ENCODE data around the gene PHETA1. TPM values are rescaled to one million over a fixed set of nuclear protein-coding genes. Genes with fewer than 3 reads are reported as not detected.
"Not testable (repeated sequence)": the region's sequence is repeated elsewhere in the genome, so short reads cannot be mapped to it uniquely, and the experiment has no call there.

Gene PHETA1
- total RNA-seq, 1 donor from 2014 or later, result 16.5 TPM

GRCh38 chr12:111352296-111352993 is 16.4 kb downstream of the PHETA1 start:
- no peak for DNase-seq (ENCODE audit: extremely low read depth, low read depth, low spot score)

- no peak for DNase-seq (ENCODE audit: extremely low read depth, low read depth, low spot score)
Measured at GRCh38 chr12:111351026-111351425, 17.9 kb downstream of the PHETA1 start.

DNA sequence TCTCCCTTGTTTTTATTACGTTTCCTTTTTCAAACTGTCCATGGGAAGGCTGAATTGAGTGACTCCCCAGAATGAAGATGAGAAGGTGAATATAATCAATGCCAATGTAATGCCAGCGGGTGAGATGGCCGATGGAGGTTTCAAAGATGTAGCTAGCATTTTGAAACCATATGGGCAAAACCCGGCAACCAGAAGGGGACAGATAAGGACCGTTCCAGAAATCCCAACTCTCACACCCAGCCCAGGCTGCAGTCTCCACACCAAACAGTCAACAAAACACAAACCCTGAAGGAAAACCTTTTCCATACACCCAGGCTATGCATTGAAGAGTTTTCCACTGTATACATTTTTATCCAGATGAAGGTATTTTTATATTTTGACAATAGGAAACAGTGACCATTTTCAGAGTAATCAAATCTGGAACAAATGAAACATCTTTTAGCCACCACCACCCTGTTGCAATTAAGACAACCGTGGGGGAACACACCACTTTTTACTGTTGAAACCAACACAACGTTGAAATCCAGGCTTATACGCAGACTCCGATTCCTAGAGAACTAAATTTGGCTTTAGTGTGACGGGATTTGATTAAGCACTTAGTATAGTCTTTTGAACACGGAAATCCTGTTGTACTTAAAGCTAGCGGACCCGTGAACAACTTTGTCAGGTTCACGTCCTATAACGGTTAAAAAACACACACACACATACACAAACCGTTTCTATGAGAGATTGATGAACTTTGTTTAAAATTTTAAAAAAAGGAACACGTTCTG is 19.0 kb downstream of the PHETA1 start:
- DNase-seq (ENCODE audit: extremely low read depth, low read depth, low spot score), result no peak

- DNase-seq (ENCODE audit: extremely low read depth, low read depth, low spot score), result no peak
Measured at GRCh38 chr12:111349101-111349747, 19.7 kb downstream of the PHETA1 start.

GRCh38 chr12:111347891-111348644 is 20.8 kb downstream of the PHETA1 start:
- no peak for DNase-seq (ENCODE audit: extremely low read depth, low read depth, low spot score)

GRCh38 chr12:111344254-111344875 is 24.5 kb downstream of the PHETA1 start:
- DNase-seq (ENCODE audit: extremely low read depth, low read depth, low spot score), result no peak

DNA sequence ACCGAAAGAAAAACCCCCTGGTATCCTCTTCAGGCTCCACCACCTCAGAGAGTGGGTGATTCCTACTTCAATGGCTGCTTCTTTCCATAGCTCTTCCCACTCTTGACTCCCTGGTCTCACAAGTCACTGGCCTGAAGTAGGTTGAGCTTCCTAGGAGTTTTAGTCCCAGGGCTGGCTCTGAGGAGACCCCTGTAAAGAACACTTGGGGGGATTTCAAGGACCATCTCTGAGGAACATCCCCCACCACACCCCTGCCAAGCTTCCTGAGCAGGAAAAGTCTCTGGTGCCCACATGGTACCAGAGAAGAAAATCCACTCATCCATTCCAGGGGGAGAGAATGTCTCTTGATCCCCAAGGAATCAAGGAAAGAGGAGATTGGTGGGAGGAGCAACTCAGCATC is 25.7 kb downstream of the PHETA1 start:
- no peak for DNase-seq (ENCODE audit: extremely low read depth, low read depth, low spot score)

DNA sequence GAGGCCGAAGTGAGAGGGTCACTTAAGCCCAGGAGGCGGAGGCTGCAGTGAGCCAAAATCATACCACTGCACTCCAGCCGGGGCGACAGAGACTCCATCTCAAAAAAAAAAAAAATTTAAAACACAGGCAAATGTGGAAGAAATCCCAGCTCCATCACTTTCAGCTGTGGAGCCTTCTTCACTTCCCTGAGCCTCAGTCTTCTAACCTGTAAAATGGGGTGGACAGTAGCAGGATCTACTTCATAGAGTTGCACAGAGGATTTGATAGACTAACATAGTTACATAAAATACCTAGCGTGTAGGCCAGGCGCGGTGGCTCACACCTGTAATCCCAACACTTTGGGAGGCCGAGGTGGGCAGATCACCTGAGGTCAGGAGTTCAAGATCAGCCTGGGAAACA is 26.5 kb downstream of the PHETA1 start:
- DNase-seq (ENCODE audit: extremely low read depth, low read depth, low spot score), result no peak

DNA sequence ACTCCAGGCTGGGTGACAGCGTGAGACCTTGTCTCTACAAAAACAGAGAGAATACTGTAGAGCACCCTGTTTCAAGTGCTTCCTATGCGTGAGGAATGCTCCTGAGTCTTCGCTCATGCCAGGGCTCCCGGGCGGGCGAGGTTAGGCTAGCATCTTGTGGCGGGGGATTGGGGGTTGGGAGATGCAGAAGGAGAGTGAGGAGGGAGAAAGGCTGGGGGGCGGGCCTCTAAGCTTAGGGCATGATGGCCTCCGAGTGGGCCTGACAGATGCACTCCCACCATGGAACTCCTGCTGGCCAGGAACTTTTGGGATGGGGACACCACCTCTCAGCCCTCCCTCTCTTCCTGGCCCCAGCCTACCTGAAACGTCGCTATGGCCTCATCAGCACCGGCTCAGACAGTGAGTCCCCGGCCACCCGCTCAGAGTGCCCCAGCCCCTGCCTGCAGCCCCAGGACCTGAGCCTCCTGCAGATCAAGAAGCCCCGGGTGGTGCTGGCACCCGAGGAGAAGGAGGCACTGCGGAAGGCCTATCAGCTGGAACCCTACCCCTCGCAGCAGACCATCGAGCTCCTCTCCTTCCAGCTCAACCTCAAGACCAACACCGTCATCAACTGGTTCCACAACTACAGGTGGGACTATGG is 27.3 kb downstream of the PHETA1 start:
- DNase-seq (ENCODE audit: extremely low read depth, low read depth, low spot score), result no peak

GRCh38 chr12:111340680-111341079 is 28.2 kb downstream of the PHETA1 start:
- not testable (repeated sequence) for DNase-seq (ENCODE audit: extremely low read depth, low read depth, low spot score)

GRCh38 chr12:111340231-111340630 is 28.7 kb downstream of the PHETA1 start:
- DNase-seq (ENCODE audit: extremely low read depth, low read depth, low spot score), result no peak

GRCh38 chr12:111339321-111339938 is 29.5 kb downstream of the PHETA1 start:
- DNase-seq (ENCODE audit: extremely low read depth, low read depth, low spot score), result no peak

DNA sequence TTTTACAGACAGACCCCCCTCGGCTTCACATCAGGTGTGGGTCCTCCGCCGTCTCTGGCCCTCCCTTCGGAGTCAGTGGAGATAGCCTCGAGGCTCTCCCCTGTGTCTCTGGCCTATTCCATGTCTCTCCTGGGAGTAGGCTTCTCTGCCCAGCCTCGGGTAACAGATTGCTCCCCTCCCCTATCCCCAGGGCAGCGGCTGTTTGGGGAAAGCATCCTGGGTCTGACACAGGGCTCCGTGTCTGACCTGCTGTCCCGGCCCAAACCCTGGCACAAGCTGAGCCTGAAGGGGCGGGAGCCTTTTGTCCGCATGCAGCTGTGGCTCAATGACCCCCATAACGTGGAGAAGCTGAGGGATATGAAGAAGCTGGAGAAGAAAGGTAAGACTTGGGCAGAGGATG is 30.8 kb downstream of the PHETA1 start:
- DNase-seq (ENCODE audit: extremely low read depth, low read depth, low spot score), result no peak

DNA sequence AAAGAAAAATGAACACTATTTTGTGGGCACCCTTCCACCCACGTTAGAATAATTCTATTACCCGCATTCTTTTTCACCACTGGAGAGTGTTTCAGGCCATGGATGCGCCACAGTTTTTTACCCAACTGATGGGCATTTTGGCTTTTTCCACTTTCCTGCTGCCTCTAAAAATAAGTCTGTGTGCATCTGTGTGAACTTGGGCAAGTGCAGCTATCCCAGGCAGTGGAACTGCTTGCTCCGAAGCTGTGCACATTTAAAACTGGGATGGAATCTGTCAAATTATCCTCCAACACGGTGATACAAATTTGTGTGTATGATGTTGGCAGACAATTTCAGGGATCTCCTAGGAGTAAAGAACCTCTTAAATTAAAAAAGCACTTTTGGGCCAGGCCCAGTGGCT is 31.5 kb downstream of the PHETA1 start:
- DNase-seq (ENCODE audit: extremely low read depth, low read depth, low spot score), result no peak

GRCh38 chr12:111336411-111336810 is 32.5 kb downstream of the PHETA1 start:
- not testable (repeated sequence) for DNase-seq (ENCODE audit: extremely low read depth, low read depth, low spot score)

- no peak for DNase-seq (ENCODE audit: extremely low read depth, low read depth, low spot score)
Measured at GRCh38 chr12:111335811-111336210, 33.1 kb downstream of the PHETA1 start.

GRCh38 chr12:111335301-111335700 is 33.6 kb downstream of the PHETA1 start:
- not testable (repeated sequence) for DNase-seq (ENCODE audit: extremely low read depth, low read depth, low spot score)

- no peak for DNase-seq (ENCODE audit: extremely low read depth, low read depth, low spot score)
Measured at GRCh38 chr12:111334393-111334915, 34.4 kb downstream of the PHETA1 start.
